Type B pancreatic cell (in vitro differentiated cells): ENCODE measurements around the gene MAN2B2. TPM values are rescaled to one million over a fixed set of nuclear protein-coding genes. Genes with fewer than 3 reads are reported as not detected.

Source experiments
- DNase-seq: peaks from one replicate; pipeline ENCODE4 v3.0.0; 2021; ENCODE audit warnings: mixed read lengths; ENCODE audit not compliant: unreplicated experiment; ENCODE audit errors: extremely low spot score
- H3K27ac Mint-ChIP-seq: 2 replicates; pipeline ENCODE4 v1.8.0; 2021; ENCODE audit warnings: mild to moderate bottlenecking, mixed read lengths
- H3K27me3 Mint-ChIP-seq: 2 replicates; pipeline ENCODE4 v1.8.0; 2021; ENCODE audit warnings: mixed read lengths
- H3K36me3 Mint-ChIP-seq: 2 replicates; pipeline ENCODE4 v1.8.0; 2021; ENCODE audit warnings: mixed read lengths
- H3K4me1 Mint-ChIP-seq: one replicate; pipeline ENCODE4 v1.8.0; 2021; ENCODE audit warnings: mixed read lengths; ENCODE audit not compliant: unreplicated experiment
- H3K4me3 Mint-ChIP-seq: 2 replicates; pipeline ENCODE4 v1.8.0; 2021; ENCODE audit warnings: mild to moderate bottlenecking, mixed read lengths
- H3K9me3 Mint-ChIP-seq: 2 replicates; pipeline ENCODE4 v1.8.0; 2021; ENCODE audit warnings: mixed read lengths
- total RNA-seq: library from RNA; stranded (reverse); gene quantifications from 2 replicates; pipeline ENCODE4 v1.2.1, GENCODE V29; 2021; ENCODE audit warnings: low replicate concordance
- TF ChIP-seq, protein P1 (sequence below): fragments of 200-600 bp; sonication (generic); conservative IDR thresholded peaks from 2 replicates; pipeline ENCODE4 v1.5.0; 2021; ENCODE audit warnings: antibody characterized with exemption, mild to moderate bottlenecking

The MAN2B2 gene
- total RNA-seq, 1 donor from 2014 or later = 17.4 TPM

DNA sequence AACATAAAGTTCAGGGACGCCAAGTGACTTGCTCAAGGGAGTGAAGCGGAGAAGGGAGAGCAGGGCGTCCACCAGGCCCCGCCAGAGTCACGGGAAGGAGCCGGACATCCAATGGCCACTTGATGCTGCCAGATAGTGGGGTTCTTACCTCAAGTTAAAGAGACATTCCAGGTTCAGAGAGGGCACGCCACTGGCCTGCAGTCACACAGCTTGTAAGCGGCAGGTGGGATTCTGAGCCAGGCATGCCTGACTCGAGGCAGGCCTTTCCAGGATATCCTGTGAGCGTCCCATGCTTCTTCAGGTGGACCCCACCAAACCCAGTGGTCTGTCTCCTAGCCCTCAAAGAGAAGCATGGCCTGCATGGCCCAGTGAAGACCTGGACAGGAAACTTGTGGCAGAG, 2.4 kb downstream of the MAN2B2 start:
- Mint-ChIP-seq H3K27me3 (peaks cover 11% of the 10 kb centered on the region), H3K4me1 (no peaks in the 10 kb centered on the region), H3K27ac (no peak overlapping the region), H3K4me3 (no peak overlapping the region), H3K9me3 (peaks cover 4% of the 10 kb centered on the region), H3K36me3 (peaks cover 11% of the 10 kb centered on the region)
- DNase-seq = no peak
- TF ChIP-seq, protein P1, sequence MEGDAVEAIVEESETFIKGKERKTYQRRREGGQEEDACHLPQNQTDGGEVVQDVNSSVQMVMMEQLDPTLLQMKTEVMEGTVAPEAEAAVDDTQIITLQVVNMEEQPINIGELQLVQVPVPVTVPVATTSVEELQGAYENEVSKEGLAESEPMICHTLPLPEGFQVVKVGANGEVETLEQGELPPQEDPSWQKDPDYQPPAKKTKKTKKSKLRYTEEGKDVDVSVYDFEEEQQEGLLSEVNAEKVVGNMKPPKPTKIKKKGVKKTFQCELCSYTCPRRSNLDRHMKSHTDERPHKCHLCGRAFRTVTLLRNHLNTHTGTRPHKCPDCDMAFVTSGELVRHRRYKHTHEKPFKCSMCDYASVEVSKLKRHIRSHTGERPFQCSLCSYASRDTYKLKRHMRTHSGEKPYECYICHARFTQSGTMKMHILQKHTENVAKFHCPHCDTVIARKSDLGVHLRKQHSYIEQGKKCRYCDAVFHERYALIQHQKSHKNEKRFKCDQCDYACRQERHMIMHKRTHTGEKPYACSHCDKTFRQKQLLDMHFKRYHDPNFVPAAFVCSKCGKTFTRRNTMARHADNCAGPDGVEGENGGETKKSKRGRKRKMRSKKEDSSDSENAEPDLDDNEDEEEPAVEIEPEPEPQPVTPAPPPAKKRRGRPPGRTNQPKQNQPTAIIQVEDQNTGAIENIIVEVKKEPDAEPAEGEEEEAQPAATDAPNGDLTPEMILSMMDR = no peak

DNA sequence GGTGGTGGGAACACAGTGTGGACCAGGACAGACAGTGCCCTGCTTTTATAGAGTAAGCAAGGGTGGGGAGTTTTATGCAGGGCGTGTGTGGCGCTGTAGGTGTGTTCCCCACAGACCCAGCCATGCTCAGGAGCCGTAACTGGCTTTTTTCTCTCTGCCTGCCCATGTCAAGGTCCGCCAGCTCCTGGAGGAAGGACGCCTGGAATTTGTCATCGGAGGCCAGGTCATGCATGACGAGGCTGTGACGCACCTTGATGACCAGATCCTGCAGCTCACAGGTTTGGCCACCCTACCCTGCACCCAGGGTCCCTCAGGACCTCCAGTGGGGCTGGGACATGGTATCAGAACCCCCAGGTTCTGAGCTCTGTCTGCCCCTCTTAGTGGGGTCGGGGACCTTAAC, 3.2 kb downstream of the MAN2B2 start:
- Mint-ChIP-seq H3K27ac (no peak overlapping the region), H3K9me3 (peaks cover 4% of the 10 kb centered on the region), H3K36me3 (peaks cover 11% of the 10 kb centered on the region), H3K4me3 (no peak overlapping the region), H3K27me3 (peaks cover 3% of the 10 kb centered on the region), H3K4me1 (no peaks in the 10 kb centered on the region)
- DNase-seq = no peak
- TF ChIP-seq, protein P1 = no peak

DNA sequence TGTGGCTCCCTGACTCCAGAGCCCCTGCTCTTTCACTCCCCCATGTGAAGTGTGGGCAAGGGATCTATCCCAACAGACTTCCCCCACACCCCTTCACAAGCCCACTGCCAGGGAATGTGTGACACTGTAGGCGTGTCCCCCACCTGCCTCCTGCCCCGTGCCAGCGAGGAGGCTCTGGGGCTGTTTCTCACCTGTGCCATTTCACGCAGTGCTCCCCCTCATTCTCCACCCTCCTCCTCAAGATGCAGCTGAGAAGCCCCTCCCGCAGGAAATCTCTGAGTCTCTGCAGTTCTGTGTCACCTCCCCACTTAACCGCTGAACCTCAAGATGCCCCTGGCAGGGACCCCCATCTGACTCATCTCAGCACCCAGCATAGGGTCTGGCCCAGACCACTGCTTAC, 5.4 kb downstream of the MAN2B2 start:
- Mint-ChIP-seq H3K9me3 (peaks cover 4% of the 10 kb centered on the region), H3K36me3 (peaks cover 15% of the 10 kb centered on the region), H3K4me1 (no peaks in the 10 kb centered on the region), H3K4me3 (no peak overlapping the region), H3K27ac (no peak overlapping the region), H3K27me3 (no peaks in the 10 kb centered on the region)
- DNase-seq = no peak
- TF ChIP-seq, protein P1 = no peak

DNA sequence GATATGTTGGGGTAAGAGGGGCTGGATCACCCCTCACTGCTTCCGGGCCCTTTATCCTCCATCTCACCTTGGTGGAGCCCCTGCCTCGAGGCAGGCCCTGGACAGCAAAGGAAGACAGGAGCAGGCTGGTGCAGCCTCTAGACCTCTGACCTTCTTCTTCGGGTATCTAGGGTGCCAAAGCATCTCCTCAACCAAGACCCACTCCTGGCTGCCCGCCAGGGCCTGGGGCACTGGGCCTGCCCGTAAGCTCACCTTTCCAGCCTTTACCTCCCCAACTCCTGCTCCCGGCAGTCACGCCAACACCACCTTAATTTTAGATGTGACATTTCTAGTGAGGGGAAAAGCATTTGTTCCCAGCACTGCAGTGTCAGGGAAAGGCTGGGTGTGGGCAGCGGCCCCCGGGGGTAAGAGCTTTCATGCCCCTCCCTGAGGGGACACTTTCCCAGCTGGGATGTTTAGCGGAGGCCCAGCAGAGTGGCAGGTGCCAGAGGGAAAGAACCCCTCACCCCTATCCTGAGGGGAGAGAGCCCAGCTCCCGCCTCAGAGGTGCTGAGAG, 6.7 kb downstream of the MAN2B2 start:
- Mint-ChIP-seq H3K4me1 (no peaks in the 10 kb centered on the region), H3K36me3 (peaks cover 15% of the 10 kb centered on the region), H3K27ac (no peak overlapping the region), H3K27me3 (no peaks in the 10 kb centered on the region), H3K9me3 (peaks cover 4% of the 10 kb centered on the region), H3K4me3 (no peak overlapping the region)
- no peak for DNase-seq
- TF ChIP-seq, protein P1 = no peak

DNA sequence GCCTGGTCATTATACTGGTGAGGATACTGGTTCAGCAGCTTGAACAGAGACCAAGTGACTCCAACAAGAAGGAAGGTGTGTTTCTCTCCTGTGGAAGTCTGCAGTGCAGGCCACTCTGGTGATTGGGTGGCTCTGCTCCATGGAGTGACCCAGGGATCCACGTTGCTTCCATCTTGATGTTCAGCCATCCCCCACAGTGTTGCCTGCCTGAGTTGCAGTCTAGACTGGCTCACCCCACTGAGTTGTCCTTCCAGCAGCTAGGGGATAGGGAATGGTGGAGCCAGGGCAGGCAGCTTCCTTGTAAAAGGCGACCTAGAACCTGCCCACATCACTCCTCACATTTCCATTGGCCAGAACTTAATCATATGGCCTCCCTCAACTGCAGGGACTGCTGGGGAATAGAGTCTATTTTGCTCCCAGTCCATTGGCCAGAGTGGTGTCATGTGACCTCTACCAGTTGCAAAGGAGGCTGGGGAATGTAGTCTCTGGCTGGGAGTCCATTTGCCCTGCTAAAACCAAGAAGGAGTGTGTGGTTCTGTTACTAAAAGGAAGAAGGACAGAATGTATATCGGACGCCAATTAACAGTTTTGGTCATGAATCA, 8.0 kb downstream of the MAN2B2 start:
- H3K4me3 Mint-ChIP-seq = no peak overlapping the region
- no peaks in the 10 kb centered on the region for H3K4me1 Mint-ChIP-seq
- H3K27ac Mint-ChIP-seq = no peak overlapping the region
- DNase-seq = no peak
- peaks cover 15% of the 10 kb centered on the region for H3K36me3 Mint-ChIP-seq
- H3K27me3 Mint-ChIP-seq = no peaks in the 10 kb centered on the region
- TF ChIP-seq, protein P1 = no peak
- H3K9me3 Mint-ChIP-seq = peaks cover 4% of the 10 kb centered on the region
